HG02571 (cell line): ENCODE results near the gene CLCNKA.
"Not testable (repeated sequence)": the region's sequence is repeated elsewhere in the genome, so short reads cannot be mapped to it uniquely, and the experiment has no call there.

Experiments used
- ATAC-seq: cut with Tn5 transposase; IDR thresholded peaks from one replicate; pipeline ENCODE4 v1.9.1; 2021; ENCODE audit warnings: mild to moderate bottlenecking, moderate library complexity; ENCODE audit not compliant: unreplicated experiment

CLCNKA gene

GRCh38 chr1:16021681-16022080 lies at the start of gene CLCNKA:
Gene CLCNKA, plus strand, starts transcription at chr1:16022036. Its CDS starts 584 bp downstream, at chr1:16022620.
- no peak for ATAC-seq

- ATAC-seq, result no peak
Measured at GRCh38 chr1:15972409-15972808, 49.4 kb upstream of the CLCNKA start.

GRCh38 chr1:15973772-15974171 lies 48.1 kb upstream of the CLCNKA start:
- no peak for ATAC-seq

- peak; percentile 25 for ATAC-seq
Measured at GRCh38 chr1:15974855-15975254, 47.0 kb upstream of the CLCNKA start.

GRCh38 chr1:15975358-15975804 lies 46.5 kb upstream of the CLCNKA start:
- ATAC-seq, result peak; percentile 64

- ATAC-seq, result peak; percentile 62
Measured at GRCh38 chr1:15975805-15976680, 45.8 kb upstream of the CLCNKA start, which contains the start of gene ZBTB17. Gene ZBTB17, minus strand, starts transcription at chr1:15976101. Its CDS starts 27,606 bp downstream, at chr1:15948495.

GRCh38 chr1:15977947-15978346 lies 43.9 kb upstream of the CLCNKA start:
- ATAC-seq, result not testable (repeated sequence)

GRCh38 chr1:15981679-15982078 lies 40.2 kb upstream of the CLCNKA start:
- no peak for ATAC-seq

- no peak for ATAC-seq
Measured at GRCh38 chr1:15983275-15983674, 38.6 kb upstream of the CLCNKA start.

- ATAC-seq, result no peak
Measured at GRCh38 chr1:15985611-15986297, 36.1 kb upstream of the CLCNKA start.

- no peak for ATAC-seq
Measured at GRCh38 chr1:15988856-15989736, 32.7 kb upstream of the CLCNKA start.

- ATAC-seq, result no peak
Measured at GRCh38 chr1:15989776-15990175, 32.1 kb upstream of the CLCNKA start.

GRCh38 chr1:15991427-15992186 lies 30.2 kb upstream of the CLCNKA start:
- no peak for ATAC-seq

- ATAC-seq, result no peak
Measured at GRCh38 chr1:15992187-15992553, 29.7 kb upstream of the CLCNKA start.

GRCh38 chr1:15992582-15993500 lies 29.0 kb upstream of the CLCNKA start:
- no peak for ATAC-seq

GRCh38 chr1:15993666-15994065 lies 28.2 kb upstream of the CLCNKA start:
- no peak for ATAC-seq

- no peak for ATAC-seq
Measured at GRCh38 chr1:15994081-15994480, 27.8 kb upstream of the CLCNKA start.

- ATAC-seq, result no peak
Measured at GRCh38 chr1:15994590-15995351, 27.1 kb upstream of the CLCNKA start.
